ENCODE results near the gene GPX7.

The GPX7 gene

DNA sequence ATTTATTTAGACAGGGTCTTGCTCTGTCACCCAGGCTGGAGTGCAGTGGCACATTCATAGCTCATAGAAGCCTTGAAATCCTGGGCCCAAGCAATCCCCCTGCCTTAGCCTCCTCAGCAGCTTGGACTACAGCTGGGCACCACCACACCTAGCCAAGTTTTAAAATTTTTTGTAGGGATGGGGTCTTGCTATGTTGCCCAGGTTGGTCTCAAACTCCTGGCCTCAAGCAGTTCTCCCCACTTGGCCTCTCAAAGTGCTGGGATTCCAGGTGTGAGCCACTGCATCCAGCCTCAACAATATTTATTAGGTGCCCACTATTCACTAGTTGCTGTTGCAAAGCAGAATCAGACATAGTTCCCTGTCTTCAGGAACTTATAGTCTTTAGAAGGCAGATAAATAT, 14.1 kb upstream of the GPX7 start:
- no peak for DNase-seq (ENCODE audit: low spot score)

GRCh38 chr1:52588535-52588934, 13.6 kb upstream of the GPX7 start:
- DNase-seq (ENCODE audit: low spot score): no peak

DNA sequence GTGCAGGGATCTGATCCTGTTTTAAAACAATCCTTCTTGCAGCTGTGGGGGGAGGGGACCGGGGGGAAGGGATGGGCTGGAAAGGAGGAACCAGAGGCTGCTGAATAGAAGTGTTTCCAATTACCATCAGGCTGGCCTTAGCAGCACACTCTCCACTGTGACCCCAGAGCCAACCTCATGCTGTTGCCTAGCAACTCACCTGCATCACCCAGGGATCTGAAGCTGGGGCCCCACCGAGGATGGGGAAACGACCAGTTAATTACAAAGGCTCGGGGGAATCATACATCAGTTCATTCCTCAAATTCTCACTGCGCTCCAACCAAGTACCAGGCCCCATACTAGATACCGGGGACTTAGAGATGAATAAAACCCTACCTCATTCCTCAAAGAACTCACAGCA, 11.9 kb upstream of the GPX7 start:
- DNase-seq (ENCODE audit: low spot score): no peak

DNA sequence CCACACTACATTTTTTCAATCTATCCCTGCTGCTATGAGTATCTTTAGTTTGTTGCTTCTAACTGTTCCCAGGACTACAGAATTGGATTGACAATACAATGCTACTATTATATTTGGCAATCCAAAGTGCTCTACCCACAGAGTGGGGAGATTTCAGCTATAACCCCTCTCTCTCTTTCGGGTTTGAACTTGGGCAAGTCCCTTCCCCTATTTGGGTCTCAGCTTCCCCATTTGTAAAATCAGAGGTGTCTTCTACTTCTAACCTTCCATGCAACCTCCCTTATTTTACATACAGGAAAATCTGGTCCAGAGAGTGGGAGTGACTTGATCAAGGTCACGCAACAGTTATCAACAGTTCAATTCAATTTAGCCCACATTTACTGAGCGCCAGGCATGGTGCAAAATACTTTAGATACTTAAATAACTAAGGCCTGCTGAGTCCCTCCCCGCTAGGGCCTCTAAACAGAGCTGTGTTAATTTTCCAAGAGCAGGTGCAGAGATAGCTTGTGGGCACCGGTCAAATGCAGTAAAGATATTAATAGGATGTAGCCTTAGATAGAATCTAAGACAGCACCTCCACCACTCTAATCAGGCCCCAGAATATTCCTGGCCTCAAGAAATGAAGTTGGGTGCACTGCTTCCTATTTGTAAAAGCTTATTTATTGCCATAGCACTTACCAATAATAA, 9.4 kb upstream of the GPX7 start:
- DNase-seq (ENCODE audit: low spot score): no peak

DNA sequence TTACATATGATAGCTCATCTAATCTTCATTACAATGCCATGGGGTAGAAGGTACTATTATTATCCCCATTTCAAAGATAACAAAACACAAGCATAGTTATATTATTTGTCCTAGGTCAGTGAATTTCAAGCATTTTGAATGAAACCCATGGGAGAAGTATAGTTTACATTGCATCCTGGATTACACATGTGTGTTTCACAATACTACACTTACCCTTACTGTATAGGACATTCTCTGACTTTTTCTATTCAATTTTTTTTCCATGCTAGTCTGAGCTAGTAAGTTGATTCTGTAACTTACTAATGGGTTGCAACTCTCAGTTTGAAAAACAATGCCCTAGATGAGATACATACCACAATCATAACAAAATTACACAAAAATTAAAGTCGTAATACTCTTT, 8.7 kb upstream of the GPX7 start:
- no peak for DNase-seq (ENCODE audit: low spot score)

- no peak for DNase-seq (ENCODE audit: low spot score)
These were observed 7.1 kb upstream of the GPX7 start for GRCh38 chr1:52595061-52595460.

- DNase-seq (ENCODE audit: low spot score): no peak
These were observed 4.3 kb upstream of the GPX7 start for GRCh38 chr1:52597912-52598311.

DNA sequence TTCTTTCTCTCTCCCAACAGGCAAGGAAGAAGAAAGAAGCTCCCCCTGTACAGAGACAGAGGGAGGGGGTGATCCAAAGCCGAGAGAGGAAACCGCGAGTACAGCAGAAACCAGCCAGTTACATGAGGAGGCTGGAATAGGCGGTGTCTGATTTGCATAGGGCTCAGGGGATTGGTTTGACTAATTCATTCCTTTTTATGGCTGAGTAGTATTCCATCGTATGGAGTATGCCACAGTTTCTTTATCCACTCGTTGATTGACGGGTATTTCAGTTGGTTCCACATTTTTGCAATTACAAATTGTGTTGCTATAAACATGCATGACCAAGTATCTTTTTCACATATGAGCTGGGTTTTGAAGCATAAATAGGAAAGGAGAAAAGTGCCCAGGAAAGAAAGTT, 3.4 kb upstream of the GPX7 start:
- DNase-seq (ENCODE audit: low spot score): no peak

- DNase-seq (ENCODE audit: low spot score): no peak
These were observed 2.9 kb upstream of the GPX7 start for GRCh38 chr1:52599236-52599635.

- DNase-seq (ENCODE audit: low spot score): no peak
These were observed 1.5 kb upstream of the GPX7 start for GRCh38 chr1:52600533-52601179.

DNA sequence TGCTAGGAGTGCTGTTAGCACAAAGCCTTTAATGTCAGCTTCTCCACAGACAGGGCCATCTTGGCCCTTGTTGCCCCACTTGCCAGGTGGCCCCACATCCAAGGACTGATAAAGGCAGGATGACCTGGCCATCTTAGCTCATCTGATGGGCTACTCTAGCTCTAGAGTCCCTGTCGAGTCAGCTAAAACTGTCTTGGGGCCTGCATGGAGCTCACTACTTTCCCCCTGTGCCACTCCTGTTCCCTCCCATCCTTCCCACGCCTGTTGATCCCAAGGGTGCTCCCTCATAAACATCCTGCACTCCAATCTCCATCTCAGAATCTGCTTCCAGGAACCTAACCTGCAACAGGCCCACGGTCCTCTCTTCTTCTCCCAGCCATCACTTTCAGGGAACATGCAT, 652 bp upstream of the GPX7 start:
- no peak for DNase-seq (ENCODE audit: low spot score)

GRCh38 chr1:52602856-52603600, 857 bp downstream of the GPX7 start:
- DNase-seq (ENCODE audit: low spot score): peak; percentile 37

DNA sequence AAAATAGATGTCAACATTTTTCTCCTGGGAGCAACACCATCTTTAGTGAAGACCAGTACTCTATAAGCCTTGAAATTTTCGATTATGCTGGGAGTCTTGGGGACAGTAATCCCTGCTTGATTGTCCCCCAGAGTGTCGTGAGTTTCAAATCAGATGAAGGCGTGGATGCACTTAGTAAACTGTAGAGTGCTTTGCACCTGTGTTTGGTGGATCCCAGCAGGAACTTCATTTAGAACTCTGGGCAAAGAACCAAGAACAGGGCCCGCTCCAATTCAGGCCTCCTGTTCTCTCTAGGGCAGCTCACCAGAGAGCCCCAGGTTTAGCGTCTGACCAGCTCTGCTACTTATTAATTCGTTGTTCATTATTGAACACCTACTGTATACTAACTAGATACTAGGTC, 1.5 kb downstream of the GPX7 start:
- no peak for DNase-seq (ENCODE audit: low spot score)

GRCh38 chr1:52604063-52604770, 2.0 kb downstream of the GPX7 start:
- no peak for DNase-seq (ENCODE audit: low spot score)

GRCh38 chr1:52613636-52614373, 11.6 kb downstream of the GPX7 start:
- DNase-seq (ENCODE audit: low spot score): no peak

DNA sequence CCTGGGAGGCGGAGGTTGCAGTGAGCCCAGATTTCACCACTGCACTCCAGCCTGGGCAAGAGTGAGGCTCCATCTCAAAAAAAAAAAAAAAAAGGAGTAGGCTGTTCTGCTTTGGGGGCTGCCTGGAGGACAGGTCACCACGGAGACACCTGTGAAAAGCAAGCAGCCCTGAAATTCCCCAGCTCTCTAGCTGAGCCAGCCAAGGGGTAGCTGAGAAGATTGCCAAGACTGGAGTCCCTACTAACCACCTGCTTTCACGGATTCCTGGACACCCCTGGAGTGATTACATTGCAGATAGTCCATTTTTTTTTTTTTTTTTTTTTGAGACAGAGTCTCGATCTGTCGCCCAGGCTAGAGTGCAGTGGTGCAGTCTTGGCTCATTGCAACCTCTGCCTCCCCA, 12.5 kb downstream of the GPX7 start:
- DNase-seq (ENCODE audit: low spot score): no peak

DNA sequence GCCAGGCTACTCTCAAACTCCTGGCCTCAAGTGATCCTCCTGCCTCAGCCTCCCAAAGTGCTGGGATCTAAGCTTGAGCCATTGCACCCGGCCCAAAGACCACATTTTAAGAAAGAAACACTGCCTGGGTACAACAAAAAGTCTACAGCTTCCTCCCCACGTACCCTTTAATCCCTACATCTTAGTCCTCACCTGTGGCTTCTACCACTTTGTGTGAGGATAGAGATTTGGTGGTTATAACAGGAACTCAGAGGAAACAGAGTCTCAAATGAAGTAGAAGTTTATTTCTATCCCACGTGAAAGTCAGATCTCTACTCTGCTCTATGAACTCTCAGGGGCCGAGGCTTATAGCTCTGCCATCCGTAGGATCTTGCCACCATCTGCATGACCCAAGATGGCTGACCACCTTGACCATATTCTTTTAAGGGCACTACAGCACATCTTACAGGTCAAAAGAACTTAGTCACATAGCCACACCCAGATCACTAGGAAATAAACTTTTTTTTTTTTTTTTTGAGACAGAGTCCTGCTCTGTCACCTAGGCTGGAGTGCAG, 13.4 kb downstream of the GPX7 start:
- DNase-seq (ENCODE audit: low spot score): no peak

- DNase-seq (ENCODE audit: low spot score): no peak
These were observed 19.8 kb downstream of the GPX7 start for GRCh38 chr1:52621950-52622349.

GRCh38 chr1:52623812-52624211, 21.6 kb downstream of the GPX7 start:
- no peak for DNase-seq (ENCODE audit: low spot score)

- no peak for DNase-seq (ENCODE audit: low spot score)
These were observed 24.9 kb downstream of the GPX7 start for GRCh38 chr1:52627028-52627427.

DNA sequence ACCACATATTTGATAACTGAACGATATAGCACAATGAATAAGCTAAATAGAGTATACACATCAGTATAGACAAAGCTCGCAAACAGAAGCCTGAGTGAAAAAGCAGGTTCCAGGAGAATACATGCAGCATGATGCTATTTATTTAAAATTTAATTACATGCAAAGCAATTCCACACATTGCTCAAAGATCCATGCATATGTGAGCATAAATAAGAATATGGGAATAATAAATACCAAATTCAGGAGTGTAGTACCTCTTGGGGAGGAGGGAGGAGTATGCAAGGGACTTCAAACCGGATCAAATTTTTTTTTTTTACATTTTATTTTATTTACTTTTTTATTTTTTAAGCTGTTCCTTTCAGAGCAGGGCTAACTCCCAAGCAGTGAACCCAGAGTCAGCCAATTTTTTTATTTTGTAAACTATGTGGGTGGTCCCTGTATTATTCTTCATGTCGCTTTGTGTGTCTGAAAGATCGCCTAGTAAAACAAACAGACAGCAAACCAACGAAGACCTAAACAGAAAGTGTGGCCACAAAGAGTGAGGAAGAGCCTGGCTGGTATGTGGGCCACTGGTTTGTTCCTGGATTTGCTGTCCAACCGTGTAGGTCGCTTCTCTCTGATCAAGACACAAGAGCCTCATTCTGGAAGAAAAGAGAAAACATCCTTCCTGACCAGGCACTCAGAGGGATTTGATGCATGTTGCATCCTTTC, 26.6 kb downstream of the GPX7 start:
- DNase-seq (ENCODE audit: low spot score): no peak

Data from AG08395 (cell line).